Measurements from ENCODE around the gene FAM8A1. TPM values are rescaled to one million over a fixed set of nuclear protein-coding genes. Genes with fewer than 3 reads are reported as not detected.

The FAM8A1 gene
- total and polyA plus RNA-seq, 2 donors (not counting 3 experiments of a cell fraction or from before 2014, with no cell fraction given), result 4.8 to 11.3 TPM

GRCh38 chr6:17622144-17622543 is 22.0 kb downstream of the FAM8A1 start:
- dilution Hi-C loops (cut with MboI; ENCODE audit: extremely low pct_ligation_motif_present, low sequenced_read_pairs), result no loop called here
- TF ChIP-seq MAX (IDR thresholded peaks at IDR 0.05; ENCODE audit: insufficient read depth, insufficient read length), result no peak
- no peak for TF ChIP-seq CTCF (IDR thresholded peaks at IDR 0.05; ENCODE audit: extremely low read depth in 1 of 2, insufficient read depth in 1 of 2, low read depth in 1 of 2, low read length in 2 of 2)
- TF ChIP-seq POLR2AphosphoS5 (IDR thresholded peaks at IDR 0.05; ENCODE audit: insufficient read depth, low read depth, low read length), result no peak
- TF ChIP-seq EZH2 (IDR thresholded peaks at IDR 0.05; ENCODE audit: borderline replicate concordance, low read depth, low read length, severe bottlenecking), result no peak
- no peak for TF ChIP-seq MYC (IDR thresholded peaks at IDR 0.05; ENCODE audit: low read depth, low read length)
- no peak for TF ChIP-seq FOS (IDR thresholded peaks at IDR 0.05; ENCODE audit: borderline replicate concordance, insufficient read depth, low read length)
- no peak for TF ChIP-seq JUN (IDR thresholded peaks at IDR 0.05; ENCODE audit: borderline replicate concordance, insufficient read depth, insufficient read length, low read depth)
- H3K4me3 ChIP-seq (replicated peaks in 1 of 3; ENCODE audit: insufficient read depth in 1 of 3, low read depth in 1 of 3, low read length in 3 of 3), result no peak overlapping the region
- CTCF ChIA-PET, result no interaction called here
- FAIRE-seq (no peak), DNase-seq (ENCODE audit: low read depth, low spot score) (no peak)
- H3K4me1 ChIP-seq (ENCODE audit: control insufficient read depth, extremely low read depth, insufficient read depth, low read length), result no peaks in the 10 kb centered on the region
- H3K27ac ChIP-seq (ENCODE audit: insufficient read depth, low read depth, low read length), result no peak overlapping the region
- intact Hi-C loops (cut with micrococcal nuclease), result no loop called here
- H3K9me3 ChIP-seq (replicated peaks; ENCODE audit: control insufficient read depth, insufficient read depth, low read length), result no peaks in the 10 kb centered on the region
- no peak overlapping the region for H3K4me2 ChIP-seq (ENCODE audit: insufficient read depth, low read length)
- peaks cover 6 to 23% of the 10 kb centered on the region in 2 experiments for H3K36me3 ChIP-seq (ENCODE audit: control insufficient read depth in 2 of 2, extremely low read depth in 1 of 2, insufficient read depth in 2 of 2, low read length in 2 of 2)
- no TSS peak for BruUV-seq (replicated peaks)
- H2AFZ ChIP-seq (ENCODE audit: low read depth, low read length), result no peak overlapping the region
- H3K79me2 ChIP-seq (ENCODE audit: control insufficient read depth, insufficient read depth, low read length), result peaks cover 62% of the 10 kb centered on the region
- no peaks in the 10 kb centered on the region for H3K9me1 ChIP-seq (replicated peaks; ENCODE audit: control insufficient read depth, extremely low read depth, insufficient read depth, low read length)
- no peaks in the 10 kb centered on the region for H3K27me3 ChIP-seq (ENCODE audit: control insufficient read depth in 2 of 2, insufficient read depth in 2 of 2, low read length in 2 of 2)
- POLR2A ChIA-PET, result no interaction called here
- no peak overlapping the region for H3K9ac ChIP-seq (replicated peaks; ENCODE audit: extremely low read depth, insufficient read depth, low read length)
- H4K20me1 ChIP-seq (replicated peaks; ENCODE audit: control insufficient read depth, extremely low read depth, insufficient read depth, low read length), result no peaks in the 10 kb centered on the region
